NCI-H146 treated with DMSO at 0.1 percent for 48 hours (cell line): Measurements from ENCODE around the gene BIRC7.
"Not testable (repeated sequence)": the region's sequence is repeated elsewhere in the genome, so short reads cannot be mapped to it uniquely, and the experiment has no call there.

ENCODE experiments used
- DNase-seq: peaks from one replicate; lab custom pipeline; 2025; ENCODE audit not compliant: unreplicated experiment; lab: John Stamatoyannopoulos, UW

Gene BIRC7

GRCh38 chr20:63206878-63207277 is 28.8 kb upstream of the BIRC7 start:
- DNase-seq: no peak

- DNase-seq: no peak
These were observed 27.3 kb upstream of the BIRC7 start for GRCh38 chr20:63208346-63208909.

- no peak for DNase-seq
These were observed 25.6 kb upstream of the BIRC7 start for GRCh38 chr20:63210011-63210605.

- no peak for DNase-seq
These were observed 23.3 kb upstream of the BIRC7 start for GRCh38 chr20:63212393-63212730.

- no peak for DNase-seq
These were observed 22.9 kb upstream of the BIRC7 start for GRCh38 chr20:63212792-63213191.

GRCh38 chr20:63214514-63214913 is 21.2 kb upstream of the BIRC7 start:
- DNase-seq: no peak

- DNase-seq: no peak
These were observed 20.3 kb upstream of the BIRC7 start for GRCh38 chr20:63215101-63216040.

- DNase-seq: peak; percentile 93
These were observed 19.5 kb upstream of the BIRC7 start, which contains the start of gene YTHDF1 for GRCh38 chr20:63216041-63216848. TSS of gene YTHDF1 (minus strand) at chr20:63216131. CDS start at chr20:63215892, 239 bp downstream.

GRCh38 chr20:63216849-63217471 is 18.7 kb upstream of the BIRC7 start:
- no peak for DNase-seq

- DNase-seq: no peak
These were observed 18.0 kb upstream of the BIRC7 start for GRCh38 chr20:63217706-63218105.

GRCh38 chr20:63218701-63219446 is 16.8 kb upstream of the BIRC7 start:
- DNase-seq: no peak

GRCh38 chr20:63219447-63219821 is 16.3 kb upstream of the BIRC7 start:
- no peak for DNase-seq

- no peak for DNase-seq
These were observed 15.7 kb upstream of the BIRC7 start for GRCh38 chr20:63219866-63220521.

- DNase-seq: no peak
These were observed 14.9 kb upstream of the BIRC7 start for GRCh38 chr20:63220696-63221399.

- DNase-seq: not testable (repeated sequence)
These were observed 14.2 kb upstream of the BIRC7 start for GRCh38 chr20:63221400-63222053.

- DNase-seq: peak; percentile 31
These were observed 13.2 kb upstream of the BIRC7 start for GRCh38 chr20:63222541-63222940.

- no peak for DNase-seq
These were observed 12.4 kb upstream of the BIRC7 start for GRCh38 chr20:63223121-63223825.

- DNase-seq: no peak
These were observed 11.9 kb upstream of the BIRC7 start for GRCh38 chr20:63223826-63224207.
